Suprapubic skin (tissue), 4 donors: ENCODE results near the gene PCNX2. TPM values are rescaled to one million over a fixed set of nuclear protein-coding genes. Genes with fewer than 3 reads are reported as not detected.

Source experiments
- DNase-seq, 2 donors: peaks; one replicate each; pipeline ENCODE4 v3.0.0-alpha.2; 2019; ENCODE audit warnings: low spot score in 2 of 2
- H3K27ac ChIP-seq: fragments of 200-600 bp; sonication (generic); one replicate; pipeline ENCODE4 v1.5.1; 2019
- H3K27me3 ChIP-seq: fragments of 200-600 bp; sonication (generic); one replicate; pipeline ENCODE4 v1.5.1; 2019
- H3K36me3 ChIP-seq: fragments of 200-600 bp; sonication (generic); one replicate; pipeline ENCODE4 v1.5.1; 2019
- H3K4me1 ChIP-seq: fragments of 200-600 bp; sonication (generic); one replicate; pipeline ENCODE4 v1.5.1; 2019
- H3K4me3 ChIP-seq: fragments of 200-600 bp; sonication (generic); one replicate; pipeline ENCODE4 v1.5.1; 2019; ENCODE audit warnings: mild to moderate bottlenecking
- H3K9me3 ChIP-seq: fragments of 200-600 bp; sonication (generic); one replicate; pipeline ENCODE4 v1.5.1; 2019
- CTCF ChIP-seq, 2 donors: fragments of 200-600 bp in 1 of 2; fragments of 450-650 bp in 1 of 2; sonication (generic) in 1 of 2; IDR thresholded peaks; one replicate each; pipeline ENCODE4 v1.5.1; 2016 to 2019; ENCODE audit warnings: antibody characterized with exemption in 2 of 2, mild to moderate bottlenecking in 1 of 2, moderate library complexity in 1 of 2
- EP300 ChIP-seq: sonication (generic); formaldehyde crosslinking; IDR thresholded peaks from one replicate; pipeline ENCODE4 v1.6.1; 2017; ENCODE audit warnings: antibody characterized with exemption
- POLR2A ChIP-seq, 2 donors: fragments of 450-650 bp; IDR thresholded peaks; one replicate each; pipeline ENCODE4 v1.6.1; 2017; ENCODE audit warnings: antibody characterized with exemption in 2 of 2, mild to moderate bottlenecking in 2 of 2, moderate library complexity in 2 of 2
- POLR2AphosphoS5 ChIP-seq, 3 donors: sonication (generic); formaldehyde crosslinking; IDR thresholded peaks; one replicate each; pipeline ENCODE4 v1.6.1; 2017; ENCODE audit warnings: antibody characterized with exemption in 3 of 3
- WGBS: methylation state at CpG from one replicate; pipeline ENCODE4 v1.1.5; 2018; 5-methylcytosine and 5-hydroxymethylcytosine counted together
- total RNA-seq, 4 donors: library from RNA; depleted of rRNA; stranded (reverse); fragments of >200 nt; gene quantifications; one replicate each; pipeline ENCODE4 v1.1.0, GENCODE V29; 2016

PCNX2 gene
- total RNA-seq, 4 donors from 2014 or later, result 8.9 to 21.4 (median 14.3) TPM

DNA sequence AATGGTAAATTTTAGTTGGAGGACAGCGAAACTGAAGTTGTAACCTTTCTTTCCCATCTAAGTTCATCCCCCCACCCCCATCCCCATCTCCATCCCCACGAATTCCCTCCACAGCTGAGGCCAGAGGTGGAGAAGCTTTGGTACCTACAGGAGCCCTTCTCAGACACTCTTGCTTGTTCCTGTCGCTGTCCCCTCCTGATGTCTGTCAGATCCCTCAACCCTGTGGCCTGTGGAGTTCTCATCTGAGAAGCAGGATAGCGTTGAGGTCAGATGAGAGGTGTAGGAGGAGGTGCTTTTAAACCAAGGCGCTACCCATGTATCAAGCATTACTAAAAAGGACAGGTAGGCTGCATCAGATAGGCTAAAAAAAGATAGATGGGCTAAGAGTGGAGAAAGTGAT, 344.3 kb downstream of the PCNX2 start:
- Histone ChIP-seq H3K27ac (no peak overlapping the region), H3K27me3 (no peaks in the 10 kb centered on the region), H3K4me1 (peaks cover 28% of the 10 kb centered on the region), H3K9me3 (no peaks in the 10 kb centered on the region), H3K4me3 (peak overlapping the region; percentile 69), H3K36me3 (no peaks in the 10 kb centered on the region)
- no peak for TF ChIP-seq POLR2AphosphoS5 (IDR thresholded peaks at IDR 0.05)
- TF ChIP-seq POLR2A (IDR thresholded peaks at IDR 0.05), result no peak
- TF ChIP-seq CTCF (IDR thresholded peaks at IDR 0.05), result no peak
- no peak for TF ChIP-seq EP300
- DNase-seq, result no peak
- WGBS, result 21% methylated on average over 5 of the region's 5 CpGs

- under 1% methylated on average over 50 of the region's 56 CpGs for WGBS
- TF ChIP-seq CTCF (IDR thresholded peaks at IDR 0.05) (no peak), POLR2AphosphoS5 (IDR thresholded peaks at IDR 0.05) (no peak), POLR2A (IDR thresholded peaks at IDR 0.05) (no peak), EP300 (no peak)
- H3K4me1 ChIP-seq, result peaks cover 28% of the 10 kb centered on the region
- H3K36me3 ChIP-seq, result no peaks in the 10 kb centered on the region
- no peaks in the 10 kb centered on the region for H3K9me3 ChIP-seq
- H3K27me3 ChIP-seq, result no peaks in the 10 kb centered on the region
- H3K27ac ChIP-seq, result peak within 1 kb of the TSS; percentile 59
- H3K4me3 ChIP-seq, result peak within 1 kb of the TSS; percentile 69
- peak; percentile 94 for DNase-seq
Observed at GRCh38 chr1:232950197-232951176, 345.0 kb downstream of the PCNX2 start, which contains the start of gene NTPCR. Gene NTPCR (plus strand): TSS chr1:232950611. CDS start chr1:232950711, 100 bp downstream.

GRCh38 chr1:232949636-232950196, 345.8 kb downstream of the PCNX2 start:
- Histone ChIP-seq H3K9me3 (no peaks in the 10 kb centered on the region), H3K27me3 (no peaks in the 10 kb centered on the region), H3K4me3 (peak overlapping the region; percentile 69), H3K27ac (peak overlapping the region; percentile 59), H3K36me3 (no peaks in the 10 kb centered on the region), H3K4me1 (peaks cover 28% of the 10 kb centered on the region)
- DNase-seq, result no peak
- 76% methylated on average over 5 of the region's 5 CpGs for WGBS
- TF ChIP-seq CTCF (IDR thresholded peaks at IDR 0.05) (no peak), POLR2AphosphoS5 (IDR thresholded peaks at IDR 0.05) (no peak), POLR2A (IDR thresholded peaks at IDR 0.05) (no peak), EP300 (no peak)

DNA sequence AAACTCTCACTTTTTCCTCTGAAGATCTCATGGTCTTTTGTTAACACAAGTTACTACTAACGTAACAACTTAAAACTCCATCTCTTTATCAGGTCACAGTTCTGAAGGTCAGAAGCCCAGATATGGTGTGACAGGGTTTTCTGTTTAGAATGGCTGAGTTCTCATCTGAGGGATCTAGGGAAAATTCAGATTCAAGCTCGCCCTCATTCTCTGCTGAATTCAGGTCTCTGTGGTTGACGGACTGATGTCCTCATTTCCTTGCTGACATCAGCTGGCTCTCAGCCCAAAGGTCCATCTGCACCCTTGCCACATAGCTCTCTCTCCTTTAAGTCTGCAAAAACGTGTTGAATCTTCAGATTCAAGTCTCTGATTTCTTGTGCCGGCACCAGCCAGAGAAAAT, 351.2 kb downstream of the PCNX2 start:
- no peak overlapping the region for H3K27ac ChIP-seq
- no peaks in the 10 kb centered on the region for H3K27me3 ChIP-seq
- DNase-seq, result no peak
- H3K4me3 ChIP-seq, result no peak overlapping the region
- peaks cover 2% of the 10 kb centered on the region for H3K4me1 ChIP-seq
- H3K9me3 ChIP-seq, result no peaks in the 10 kb centered on the region
- no peak for TF ChIP-seq POLR2A (IDR thresholded peaks at IDR 0.05)
- TF ChIP-seq EP300, result no peak
- no peak for TF ChIP-seq CTCF (IDR thresholded peaks at IDR 0.05)
- TF ChIP-seq POLR2AphosphoS5 (IDR thresholded peaks at IDR 0.05), result no peak
- no peaks in the 10 kb centered on the region for H3K36me3 ChIP-seq
- 84% methylated on average over 5 of the region's 5 CpGs for WGBS

- 47% methylated on average over 9 of the region's 9 CpGs for WGBS
- H3K27ac ChIP-seq, result no peak overlapping the region
- H3K4me3 ChIP-seq, result no peak overlapping the region
Observed at GRCh38 chr1:232943679-232944252, 351.8 kb downstream of the PCNX2 start.

More at GRCh38 chr1:232943679-232944252, 351.8 kb downstream of the PCNX2 start:
- Histone ChIP-seq H3K36me3 (no peaks in the 10 kb centered on the region), H3K4me1 (no peaks in the 10 kb centered on the region), H3K27me3 (no peaks in the 10 kb centered on the region), H3K9me3 (no peaks in the 10 kb centered on the region)
- no peak for DNase-seq
- TF ChIP-seq POLR2A (IDR thresholded peaks at IDR 0.05) (no peak), EP300 (no peak), CTCF (IDR thresholded peaks at IDR 0.05) (no peak), POLR2AphosphoS5 (IDR thresholded peaks at IDR 0.05) (no peak)
